Loucy (cell line): ENCODE results near the gene RANBP17.

ENCODE experiments used
- H2AFZ ChIP-seq: fragments of 200-600 bp; sonication (generic); 2 replicates; pipeline ENCODE4 v1.6.0; 2016; ENCODE audit warnings: antibody characterized with exemption, mild to moderate bottlenecking, low read length, moderate library complexity
- H3F3A ChIP-seq: fragments of 200-600 bp; 2 replicates; pipeline ENCODE4 v1.6.0; 2016; ENCODE audit warnings: antibody characterized with exemption, low read depth, mild to moderate bottlenecking
- H3K27me3 ChIP-seq: fragments of 200-600 bp; sonication (generic); 2 replicates; pipeline ENCODE4 v1.6.1; 2014; ENCODE audit warnings: low read length, mild to moderate bottlenecking; ENCODE audit not compliant: insufficient read depth, poor library complexity, severe bottlenecking
- H3K36me3 ChIP-seq: fragments of 200-600 bp; sonication (generic); 2 replicates; pipeline ENCODE4 v1.6.1; 2016; ENCODE audit warnings: low read length; ENCODE audit not compliant: insufficient read depth
- H3K4me1 ChIP-seq: fragments of 200-600 bp; sonication (generic); 2 replicates; pipeline ENCODE4 v1.5.1; 2014; ENCODE audit warnings: low read length, mild to moderate bottlenecking; ENCODE audit not compliant: insufficient read depth, poor library complexity, severe bottlenecking
- H3K4me2 ChIP-seq: fragments of 200-600 bp; sonication (generic); 2 replicates; pipeline ENCODE4 v1.6.0; 2014; ENCODE audit warnings: antibody characterized with exemption, low read length, low read depth, mild to moderate bottlenecking; ENCODE audit not compliant: poor library complexity, severe bottlenecking
- H3K4me3 ChIP-seq: fragments of 200-600 bp; sonication (generic); 2 replicates; pipeline ENCODE4 v1.5.1; 2014; ENCODE audit warnings: low read length, mild to moderate bottlenecking, mixed read lengths; ENCODE audit not compliant: poor library complexity, severe bottlenecking
- H3K79me2 ChIP-seq: fragments of 200-600 bp; sonication (generic); 2 replicates; pipeline ENCODE4 v1.6.1; 2014; ENCODE audit warnings: low read length; ENCODE audit not compliant: insufficient read depth
- H3K9ac ChIP-seq: fragments of 200-600 bp; sonication (generic); 2 replicates; pipeline ENCODE4 v1.6.0; 2014; ENCODE audit warnings: mild to moderate bottlenecking, low read depth, low read length, moderate library complexity; ENCODE audit not compliant: poor library complexity, severe bottlenecking
- H3K9me2 ChIP-seq: fragments of 200-600 bp; sonication (generic); replicated peaks from 2 replicates; pipeline ENCODE4 v1.6.1; 2016; ENCODE audit warnings: low read depth, low read length, mixed read lengths
- H3K9me3 ChIP-seq: fragments of 200-600 bp; sonication (generic); 2 replicates; pipeline ENCODE4 v1.6.1; 2014; ENCODE audit warnings: mild to moderate bottlenecking, antibody characterized with exemption, low read length, low read depth; ENCODE audit not compliant: insufficient read depth
- H4K20me1 ChIP-seq: fragments of 200-600 bp; sonication (generic); 2 replicates; pipeline ENCODE4 v1.6.0; 2014; ENCODE audit warnings: antibody characterized with exemption, low read length, mild to moderate bottlenecking; ENCODE audit not compliant: insufficient read depth, poor library complexity, severe bottlenecking
- CTCF ChIP-seq: fragments of 200-600 bp; sonication (generic); conservative IDR thresholded peaks from 2 replicates; pipeline ENCODE4 v1.5.1; 2014; ENCODE audit warnings: mild to moderate bottlenecking, antibody characterized with exemption, low read length
- EZH2phosphoT487 ChIP-seq: fragments of 200-600 bp; IDR thresholded peaks from 2 replicates; pipeline ENCODE4 v1.6.1; 2018; ENCODE audit warnings: antibody characterized with exemption, mild to moderate bottlenecking, moderate library complexity, borderline replicate concordance

Gene RANBP17

GRCh38 chr5:170854566-170854965, 7.3 kb upstream of the RANBP17 start:
- Histone ChIP-seq H3K9me2 (no peaks in the 10 kb centered on the region), H3K9ac (no peak overlapping the region), H3K4me1 (no peaks in the 10 kb centered on the region), H3F3A (no peaks in the 10 kb centered on the region), H3K79me2 (no peaks in the 10 kb centered on the region), H3K27me3 (no peaks in the 10 kb centered on the region), H2AFZ (no peak overlapping the region), H3K4me2 (no peak overlapping the region), H4K20me1 (no peaks in the 10 kb centered on the region), H3K4me3 (no peak overlapping the region), H3K9me3 (no peaks in the 10 kb centered on the region), H3K36me3 (no peaks in the 10 kb centered on the region)
- TF ChIP-seq EZH2phosphoT487 (no peak), CTCF (no peak)

GRCh38 chr5:170857066-170857465, 4.8 kb upstream of the RANBP17 start:
- Histone ChIP-seq H3K79me2 (no peaks in the 10 kb centered on the region), H3K9ac (no peak overlapping the region), H3K27me3 (no peaks in the 10 kb centered on the region), H3K9me3 (no peaks in the 10 kb centered on the region), H3K36me3 (no peaks in the 10 kb centered on the region), H3K9me2 (no peaks in the 10 kb centered on the region), H2AFZ (no peak overlapping the region), H3K4me1 (no peaks in the 10 kb centered on the region), H3F3A (no peaks in the 10 kb centered on the region), H3K4me3 (no peak overlapping the region), H4K20me1 (no peaks in the 10 kb centered on the region), H3K4me2 (no peak overlapping the region)
- TF ChIP-seq CTCF (no peak), EZH2phosphoT487 (no peak)

GRCh38 chr5:170860415-170860814, 1.4 kb upstream of the RANBP17 start:
- Histone ChIP-seq H3K9me2 (no peaks in the 10 kb centered on the region), H3K4me1 (no peaks in the 10 kb centered on the region), H2AFZ (no peak overlapping the region), H4K20me1 (no peaks in the 10 kb centered on the region), H3K9me3 (no peaks in the 10 kb centered on the region), H3K36me3 (no peaks in the 10 kb centered on the region), H3K4me2 (no peak overlapping the region), H3K79me2 (no peaks in the 10 kb centered on the region), H3K9ac (no peak overlapping the region), H3K27me3 (no peaks in the 10 kb centered on the region), H3F3A (no peaks in the 10 kb centered on the region), H3K4me3 (no peak overlapping the region)
- TF ChIP-seq CTCF (no peak), EZH2phosphoT487 (no peak)
